ENCODE measurements around the gene LCN9.
"Not testable (repeated sequence)": the region's sequence is repeated elsewhere in the genome, so short reads cannot be mapped to it uniquely, and the experiment has no call there.

Gene LCN9

GRCh38 chr9:135672786-135673185 lies 9.7 kb downstream of the LCN9 start:
- H3K27ac Mint-ChIP-seq; H3K9me3 Mint-ChIP-seq; H3K36me3 Mint-ChIP-seq; ATAC-seq (ENCODE audit: low read depth); H3K4me3 Mint-ChIP-seq; H3K27me3 Mint-ChIP-seq; DNase-seq (ENCODE audit: low spot score in 2 of 2); H3K4me1 Mint-ChIP-seq: not testable (repeated sequence)

GRCh38 chr9:135673941-135674340 lies 10.8 kb downstream of the LCN9 start:
- no peaks in the 10 kb centered on the region for H3K36me3 Mint-ChIP-seq
- H3K27ac Mint-ChIP-seq: no peak overlapping the region
- ATAC-seq (ENCODE audit: low read depth) (no peak), DNase-seq (ENCODE audit: low spot score in 2 of 2) (no peak)
- H3K4me1 Mint-ChIP-seq: no peaks in the 10 kb centered on the region
- no peaks in the 10 kb centered on the region for H3K9me3 Mint-ChIP-seq
- H3K27me3 Mint-ChIP-seq: peaks cover 3% of the 10 kb centered on the region
- no peak overlapping the region for H3K4me3 Mint-ChIP-seq

- no peak for ATAC-seq (ENCODE audit: low read depth)
- Mint-ChIP-seq H3K36me3 (no peaks in the 10 kb centered on the region), H3K9me3 (no peaks in the 10 kb centered on the region), H3K27ac (no peak overlapping the region), H3K4me1 (no peaks in the 10 kb centered on the region), H3K27me3 (peaks cover 3% of the 10 kb centered on the region), H3K4me3 (no peak overlapping the region)
- no peak for DNase-seq (ENCODE audit: low spot score in 2 of 2)
These were observed 11.9 kb downstream of the LCN9 start for GRCh38 chr9:135674977-135675376.

DNA sequence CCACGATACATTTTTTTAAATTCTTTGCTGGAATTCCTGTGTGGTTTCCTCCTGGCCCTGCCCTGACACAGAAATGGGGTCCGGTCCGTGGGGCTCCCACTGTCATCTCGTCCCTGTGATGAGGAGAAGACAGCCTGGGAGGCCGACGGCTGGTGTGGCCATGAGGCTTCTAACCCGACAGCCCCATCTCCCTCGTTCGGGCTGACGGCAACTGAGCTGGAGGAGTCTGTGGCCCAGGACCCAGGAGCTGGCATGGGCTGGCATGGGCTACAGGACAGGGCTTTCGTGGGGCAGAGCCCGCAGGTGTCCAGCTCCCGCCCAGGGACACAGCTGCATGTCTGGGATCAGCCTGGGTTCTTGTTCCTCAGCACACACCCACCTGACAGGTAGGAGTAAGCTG lies 13.8 kb downstream of the LCN9 start:
- Mint-ChIP-seq H3K27me3 (peaks cover 3% of the 10 kb centered on the region), H3K9me3 (no peaks in the 10 kb centered on the region), H3K4me1 (no peaks in the 10 kb centered on the region), H3K4me3 (no peak overlapping the region), H3K27ac (no peak overlapping the region), H3K36me3 (no peaks in the 10 kb centered on the region)
- no peak for ATAC-seq (ENCODE audit: low read depth)
- no peak for DNase-seq (ENCODE audit: low spot score in 2 of 2)

DNA sequence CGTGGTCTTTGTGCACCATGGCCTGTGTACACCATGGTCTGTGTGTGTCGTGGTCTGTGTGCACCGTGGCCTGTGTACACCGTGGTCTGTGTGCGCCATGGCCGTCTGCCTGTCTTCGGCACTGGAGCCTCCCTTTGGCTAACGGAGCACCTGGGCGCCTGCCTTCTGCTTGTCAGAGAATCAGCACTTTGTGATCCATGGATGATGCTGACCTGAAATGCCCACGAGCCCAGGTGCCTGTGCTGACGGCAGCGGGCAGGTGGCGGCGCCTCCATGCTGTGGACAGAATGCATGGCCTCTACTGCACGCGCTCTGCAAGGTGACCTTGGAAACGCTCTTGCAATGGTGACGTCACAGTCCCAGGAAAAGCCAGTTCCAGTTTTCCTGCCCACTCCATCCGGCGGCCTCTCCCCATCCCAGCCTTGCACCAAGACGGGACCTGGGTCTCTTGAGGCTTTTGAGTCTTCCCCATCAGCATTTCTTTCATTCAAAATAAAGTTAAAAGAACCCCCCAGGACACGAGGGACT lies 14.6 kb downstream of the LCN9 start:
- Mint-ChIP-seq H3K27me3 (peaks cover 3% of the 10 kb centered on the region), H3K9me3 (no peaks in the 10 kb centered on the region), H3K4me3 (no peak overlapping the region), H3K36me3 (no peaks in the 10 kb centered on the region), H3K27ac (no peak overlapping the region), H3K4me1 (no peaks in the 10 kb centered on the region)
- DNase-seq (ENCODE audit: low spot score in 2 of 2) (no peak), ATAC-seq (ENCODE audit: low read depth) (no peak)

DNA sequence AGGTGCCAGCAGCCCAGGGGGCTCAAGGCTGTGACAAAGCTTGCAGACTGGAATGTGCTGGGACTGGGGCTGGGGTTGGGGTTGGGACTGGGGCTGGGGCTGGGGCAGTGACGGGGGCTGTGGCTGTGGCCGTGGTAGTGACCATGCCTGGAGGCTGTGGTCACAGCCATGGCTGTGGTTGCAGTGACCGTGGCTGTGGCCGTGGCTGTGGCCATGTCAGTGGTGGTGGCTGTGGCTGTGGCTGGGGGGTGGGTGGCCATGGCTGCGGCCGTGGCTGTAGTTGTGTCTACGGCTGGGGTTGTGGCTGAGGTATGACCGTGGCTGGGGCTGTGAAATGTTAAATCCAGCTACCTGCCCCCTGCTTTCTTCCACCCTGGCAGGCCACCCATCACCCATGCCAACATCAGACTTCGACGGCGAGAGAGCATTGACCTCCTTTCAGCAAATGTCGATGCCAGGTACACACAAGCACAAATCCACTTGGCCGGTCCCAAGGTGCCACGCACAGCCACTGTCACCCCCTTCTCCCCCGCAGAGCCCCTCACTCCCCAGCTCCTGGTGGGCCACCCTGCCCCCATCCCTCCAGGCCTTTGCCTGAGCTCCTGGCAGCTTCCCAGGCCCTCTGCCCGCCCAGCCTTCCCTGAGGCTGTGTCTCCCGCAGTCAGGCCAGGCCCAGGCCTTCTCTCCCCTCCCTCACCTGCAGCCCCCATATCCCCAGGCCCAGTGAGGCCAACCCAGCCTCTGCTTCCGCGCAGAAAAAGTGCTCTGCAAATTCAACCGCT lies 15.3 kb downstream of the LCN9 start:
- peaks cover 6% of the 10 kb centered on the region for H3K27me3 Mint-ChIP-seq
- no peak for ATAC-seq (ENCODE audit: low read depth)
- DNase-seq (ENCODE audit: low spot score in 2 of 2): no peak
- no peaks in the 10 kb centered on the region for H3K36me3 Mint-ChIP-seq
- no peak overlapping the region for H3K4me3 Mint-ChIP-seq
- no peak overlapping the region for H3K27ac Mint-ChIP-seq
- H3K9me3 Mint-ChIP-seq: no peaks in the 10 kb centered on the region
- H3K4me1 Mint-ChIP-seq: no peaks in the 10 kb centered on the region

GRCh38 chr9:135680056-135680455 lies 16.9 kb downstream of the LCN9 start:
- DNase-seq (ENCODE audit: low spot score in 2 of 2): no peak
- no peak for ATAC-seq (ENCODE audit: low read depth)
- no peaks in the 10 kb centered on the region for H3K36me3 Mint-ChIP-seq
- H3K4me3 Mint-ChIP-seq: no peak overlapping the region
- H3K4me1 Mint-ChIP-seq: no peaks in the 10 kb centered on the region
- H3K27me3 Mint-ChIP-seq: peaks cover 11% of the 10 kb centered on the region
- no peaks in the 10 kb centered on the region for H3K9me3 Mint-ChIP-seq
- H3K27ac Mint-ChIP-seq: no peak overlapping the region

- Mint-ChIP-seq H3K27ac (no peak overlapping the region), H3K27me3 (peaks cover 11% of the 10 kb centered on the region), H3K4me3 (no peak overlapping the region), H3K36me3 (no peaks in the 10 kb centered on the region), H3K4me1 (no peaks in the 10 kb centered on the region), H3K9me3 (no peaks in the 10 kb centered on the region)
- DNase-seq (ENCODE audit: low spot score in 2 of 2): no peak
- ATAC-seq (ENCODE audit: low read depth): no peak
These were observed 18.1 kb downstream of the LCN9 start for GRCh38 chr9:135681161-135681560.

DNA sequence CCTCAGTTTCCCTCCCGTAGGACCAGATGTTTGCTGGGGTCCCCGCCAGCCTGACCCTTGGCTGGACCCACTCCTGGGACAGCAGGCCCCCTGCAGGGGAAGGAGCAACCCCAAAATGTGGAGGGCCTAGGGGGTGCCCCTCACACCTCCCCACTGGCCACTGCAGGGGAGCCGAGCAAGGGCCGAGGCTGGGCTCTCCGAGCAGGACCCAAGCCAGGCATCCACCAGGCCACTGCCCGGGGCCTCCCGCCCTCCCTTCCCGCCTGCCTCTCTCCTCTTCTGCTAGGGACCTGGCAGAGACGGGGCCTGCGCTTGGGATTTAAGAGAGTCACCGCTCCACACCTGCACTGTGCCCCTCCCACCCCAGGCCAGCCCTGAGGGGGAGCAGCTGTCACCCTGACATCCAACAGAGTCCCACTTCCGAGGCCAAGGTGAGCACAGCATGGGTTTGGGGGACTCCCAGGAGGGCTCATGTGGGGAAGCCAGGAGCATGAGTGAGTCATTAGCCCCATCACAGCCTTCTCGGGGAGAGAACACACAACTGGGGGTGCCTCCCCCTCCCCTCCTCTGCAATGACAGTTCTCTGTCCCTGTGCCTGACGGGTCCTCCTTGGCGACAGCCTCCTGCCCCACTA lies 20.4 kb downstream of the LCN9 start:
- Mint-ChIP-seq H3K4me3 (no peak overlapping the region), H3K9me3 (no peaks in the 10 kb centered on the region), H3K4me1 (no peaks in the 10 kb centered on the region), H3K36me3 (no peaks in the 10 kb centered on the region), H3K27ac (no peak overlapping the region), H3K27me3 (peaks cover 11% of the 10 kb centered on the region)
- DNase-seq (ENCODE audit: low spot score in 2 of 2) (no peak), ATAC-seq (ENCODE audit: low read depth) (no peak)

- H3K27ac Mint-ChIP-seq: no peak overlapping the region
- H3K36me3 Mint-ChIP-seq: no peaks in the 10 kb centered on the region
- H3K4me3 Mint-ChIP-seq: no peak overlapping the region
- peaks cover 11% of the 10 kb centered on the region for H3K27me3 Mint-ChIP-seq
- H3K9me3 Mint-ChIP-seq: no peaks in the 10 kb centered on the region
- no peaks in the 10 kb centered on the region for H3K4me1 Mint-ChIP-seq
- DNase-seq (ENCODE audit: low spot score in 2 of 2) (no peak), ATAC-seq (ENCODE audit: low read depth) (no peak)
These were observed 21.6 kb downstream of the LCN9 start for GRCh38 chr9:135684691-135685090.

DNA sequence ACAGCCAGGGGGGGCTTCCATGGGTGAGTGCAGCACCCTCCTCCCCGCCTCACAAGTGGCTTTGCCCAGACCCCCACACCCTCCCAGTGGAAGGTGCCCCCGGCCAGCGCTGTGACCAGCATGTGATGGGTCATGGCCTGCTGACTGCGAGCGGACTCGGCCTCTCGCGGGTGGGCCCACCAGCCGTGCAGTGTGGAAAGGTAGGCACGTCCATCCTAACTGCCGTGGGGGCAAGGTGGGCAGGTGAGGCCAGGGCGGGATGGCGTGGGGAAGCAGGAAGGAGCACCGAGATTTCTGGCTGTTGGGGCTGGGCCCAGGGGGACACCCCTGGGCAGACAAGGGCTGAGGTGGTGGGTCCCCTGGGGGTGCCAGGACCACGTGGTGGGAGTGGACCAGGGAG lies 24.1 kb downstream of the LCN9 start:
- no peak for DNase-seq (ENCODE audit: low spot score in 2 of 2)
- no peaks in the 10 kb centered on the region for H3K4me1 Mint-ChIP-seq
- H3K4me3 Mint-ChIP-seq: no peak overlapping the region
- no peak for ATAC-seq (ENCODE audit: low read depth)
- no peak overlapping the region for H3K27ac Mint-ChIP-seq
- no peaks in the 10 kb centered on the region for H3K9me3 Mint-ChIP-seq
- no peaks in the 10 kb centered on the region for H3K36me3 Mint-ChIP-seq
- peaks cover 16% of the 10 kb centered on the region for H3K27me3 Mint-ChIP-seq

DNA sequence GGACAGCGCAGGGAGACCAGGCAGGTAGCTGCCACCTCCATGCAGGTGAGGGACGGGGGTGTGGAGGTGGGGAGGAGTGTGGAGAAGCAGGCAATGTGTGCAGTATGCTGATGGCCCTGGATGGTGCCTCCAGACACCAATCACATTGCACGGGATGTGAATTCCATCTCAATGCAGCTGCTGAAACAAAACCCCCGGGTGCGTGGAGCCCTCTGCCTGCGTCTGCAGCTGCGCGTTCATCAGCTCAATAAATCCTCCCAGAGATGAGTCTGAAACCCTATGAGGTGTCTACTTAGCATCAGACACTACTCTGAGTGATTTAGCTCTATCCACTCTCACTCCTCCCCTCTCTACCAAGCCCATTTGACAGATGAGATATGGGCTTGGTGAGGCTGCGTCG lies 25.9 kb downstream of the LCN9 start:
- DNase-seq (ENCODE audit: low spot score in 2 of 2): no peak
- no peak for ATAC-seq (ENCODE audit: low read depth)
- Mint-ChIP-seq H3K4me1 (no peaks in the 10 kb centered on the region), H3K36me3 (no peaks in the 10 kb centered on the region), H3K4me3 (no peak overlapping the region), H3K27ac (no peak overlapping the region), H3K27me3 (peaks cover 6% of the 10 kb centered on the region), H3K9me3 (no peaks in the 10 kb centered on the region)

GRCh38 chr9:135690836-135691570 lies 27.9 kb downstream of the LCN9 start:
- no peak overlapping the region for H3K27ac Mint-ChIP-seq

DNA sequence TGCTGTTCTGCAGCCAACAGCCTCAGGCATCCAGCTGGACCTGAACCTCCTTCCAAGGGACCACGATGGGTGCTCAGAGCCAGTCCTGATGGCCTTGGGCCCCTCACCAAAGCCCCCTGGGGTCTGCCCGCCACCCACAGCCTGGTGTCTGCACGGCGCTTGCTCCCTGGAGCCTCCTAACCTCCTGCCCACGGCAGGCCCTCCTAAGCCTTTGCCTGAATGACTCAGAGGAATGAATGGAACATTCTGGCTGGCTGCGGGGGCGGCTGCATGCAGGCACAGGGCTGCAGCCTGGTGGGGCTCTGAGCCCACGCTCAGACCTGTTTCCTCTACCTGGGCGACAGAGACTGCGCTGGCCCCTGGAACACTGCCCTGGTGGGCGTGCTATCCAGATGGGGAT lies 29.3 kb downstream of the LCN9 start:
- no peaks in the 10 kb centered on the region for H3K9me3 Mint-ChIP-seq
- peaks cover 6% of the 10 kb centered on the region for H3K27me3 Mint-ChIP-seq

More at GRCh38 chr9:135690836-135691570, 27.9 kb downstream of the LCN9 start:
- H3K27me3 Mint-ChIP-seq: peaks cover 6% of the 10 kb centered on the region
- ATAC-seq (ENCODE audit: low read depth) (no peak), DNase-seq (ENCODE audit: low spot score in 2 of 2) (no peak)
- H3K36me3 Mint-ChIP-seq: no peaks in the 10 kb centered on the region
- H3K4me3 Mint-ChIP-seq: no peak overlapping the region
- H3K9me3 Mint-ChIP-seq: no peaks in the 10 kb centered on the region
- H3K4me1 Mint-ChIP-seq: no peaks in the 10 kb centered on the region

More for the DNA sequence above, 29.3 kb downstream of the LCN9 start:
- no peaks in the 10 kb centered on the region for H3K36me3 Mint-ChIP-seq
- H3K27ac Mint-ChIP-seq: no peak overlapping the region
- DNase-seq (ENCODE audit: low spot score in 2 of 2) (no peak), ATAC-seq (ENCODE audit: low read depth) (no peak)
- H3K4me3 Mint-ChIP-seq: no peak overlapping the region
- H3K4me1 Mint-ChIP-seq: no peaks in the 10 kb centered on the region

All from memory B cell (primary cell).